ENCODE data around the gene B3GNT7. TPM values are rescaled to one million over a fixed set of nuclear protein-coding genes. Genes with fewer than 3 reads are reported as not detected.
A peak's percentile ranks its signal among the peaks of the same experiment; 100 is the strongest.
"Not testable (repeated sequence)": the region's sequence is repeated elsewhere in the genome, so short reads cannot be mapped to it uniquely, and the experiment has no call there.

B3GNT7 gene
- total RNA-seq, 2 donors from 2014 or later = 8.6 to 22.1 TPM

DNA sequence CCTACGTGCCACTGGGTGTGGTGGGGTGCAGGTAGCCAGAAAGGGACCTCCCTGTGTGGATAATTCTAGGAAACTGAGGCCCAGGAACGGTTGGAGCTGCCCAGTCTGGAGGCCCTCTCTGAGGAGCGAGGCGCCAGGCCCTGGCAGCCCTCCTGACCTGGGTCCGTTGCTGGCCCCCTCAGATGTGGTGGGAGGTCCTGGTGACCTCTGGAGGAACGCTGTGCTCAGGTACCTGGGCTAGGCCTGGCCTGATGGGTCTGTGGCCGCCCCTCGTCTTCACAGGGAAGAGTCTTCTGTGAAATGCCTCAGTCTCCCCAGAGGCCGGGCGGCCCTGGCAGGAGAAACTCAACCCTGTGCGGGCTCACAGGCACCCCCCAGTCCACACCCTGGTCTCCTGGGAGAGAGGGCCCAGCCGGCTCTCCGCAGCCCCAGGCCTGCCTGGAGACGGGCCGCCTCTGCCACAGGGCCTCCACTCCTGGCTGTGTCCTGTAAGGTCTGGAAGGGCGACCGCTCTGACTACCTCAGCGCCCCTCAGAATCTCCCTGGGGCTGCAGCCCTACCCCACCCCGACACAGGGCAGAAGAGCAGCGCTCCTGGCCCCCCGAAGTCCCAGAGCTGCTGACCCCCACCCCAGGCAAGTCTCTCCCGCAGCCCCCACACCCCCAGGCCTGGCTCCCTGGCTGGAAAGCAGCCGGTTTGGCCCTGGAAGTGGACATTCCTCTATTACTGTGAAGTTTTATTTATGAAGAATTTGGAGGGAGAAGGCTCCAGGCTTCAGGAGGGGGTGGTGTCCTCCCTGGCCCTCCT lies 3.7 kb downstream of the B3GNT7 start:
- H3K4me3 ChIP-seq = no peak overlapping the region
- ATAC-seq (no peak), DNase-seq (no peak)
- no peak for TF ChIP-seq POLR2A (IDR thresholded peaks at IDR 0.05)
- TF ChIP-seq, protein P1, sequence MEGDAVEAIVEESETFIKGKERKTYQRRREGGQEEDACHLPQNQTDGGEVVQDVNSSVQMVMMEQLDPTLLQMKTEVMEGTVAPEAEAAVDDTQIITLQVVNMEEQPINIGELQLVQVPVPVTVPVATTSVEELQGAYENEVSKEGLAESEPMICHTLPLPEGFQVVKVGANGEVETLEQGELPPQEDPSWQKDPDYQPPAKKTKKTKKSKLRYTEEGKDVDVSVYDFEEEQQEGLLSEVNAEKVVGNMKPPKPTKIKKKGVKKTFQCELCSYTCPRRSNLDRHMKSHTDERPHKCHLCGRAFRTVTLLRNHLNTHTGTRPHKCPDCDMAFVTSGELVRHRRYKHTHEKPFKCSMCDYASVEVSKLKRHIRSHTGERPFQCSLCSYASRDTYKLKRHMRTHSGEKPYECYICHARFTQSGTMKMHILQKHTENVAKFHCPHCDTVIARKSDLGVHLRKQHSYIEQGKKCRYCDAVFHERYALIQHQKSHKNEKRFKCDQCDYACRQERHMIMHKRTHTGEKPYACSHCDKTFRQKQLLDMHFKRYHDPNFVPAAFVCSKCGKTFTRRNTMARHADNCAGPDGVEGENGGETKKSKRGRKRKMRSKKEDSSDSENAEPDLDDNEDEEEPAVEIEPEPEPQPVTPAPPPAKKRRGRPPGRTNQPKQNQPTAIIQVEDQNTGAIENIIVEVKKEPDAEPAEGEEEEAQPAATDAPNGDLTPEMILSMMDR (IDR thresholded peaks at IDR 0.05) = no peak
- H3K27ac ChIP-seq = peak overlapping the region; percentile 77 to 96 (median 88)
- 62 to 77% methylated on average over 6 to 20 of the region's 23 CpGs for WGBS, 2 donors
- peaks cover 3% of the 10 kb centered on the region in 2 donors for H3K36me3 ChIP-seq (replicated peaks in 1 of 2; ENCODE audit: insufficient read depth in 1 of 2, low read depth in 2 of 2)
- H3K4me1 ChIP-seq = peaks cover 85% of the 10 kb centered on the region
- intact Hi-C loops (cut with DNase I) = loop anchor here (10.0 kb wide), 1 partner anchor 164 kb away; no protein-coding TSS in a partner anchor
- H3K27me3 ChIP-seq = no peaks in the 10 kb centered on the region
- H3K9me3 ChIP-seq = no peaks in the 10 kb centered on the region

DNA sequence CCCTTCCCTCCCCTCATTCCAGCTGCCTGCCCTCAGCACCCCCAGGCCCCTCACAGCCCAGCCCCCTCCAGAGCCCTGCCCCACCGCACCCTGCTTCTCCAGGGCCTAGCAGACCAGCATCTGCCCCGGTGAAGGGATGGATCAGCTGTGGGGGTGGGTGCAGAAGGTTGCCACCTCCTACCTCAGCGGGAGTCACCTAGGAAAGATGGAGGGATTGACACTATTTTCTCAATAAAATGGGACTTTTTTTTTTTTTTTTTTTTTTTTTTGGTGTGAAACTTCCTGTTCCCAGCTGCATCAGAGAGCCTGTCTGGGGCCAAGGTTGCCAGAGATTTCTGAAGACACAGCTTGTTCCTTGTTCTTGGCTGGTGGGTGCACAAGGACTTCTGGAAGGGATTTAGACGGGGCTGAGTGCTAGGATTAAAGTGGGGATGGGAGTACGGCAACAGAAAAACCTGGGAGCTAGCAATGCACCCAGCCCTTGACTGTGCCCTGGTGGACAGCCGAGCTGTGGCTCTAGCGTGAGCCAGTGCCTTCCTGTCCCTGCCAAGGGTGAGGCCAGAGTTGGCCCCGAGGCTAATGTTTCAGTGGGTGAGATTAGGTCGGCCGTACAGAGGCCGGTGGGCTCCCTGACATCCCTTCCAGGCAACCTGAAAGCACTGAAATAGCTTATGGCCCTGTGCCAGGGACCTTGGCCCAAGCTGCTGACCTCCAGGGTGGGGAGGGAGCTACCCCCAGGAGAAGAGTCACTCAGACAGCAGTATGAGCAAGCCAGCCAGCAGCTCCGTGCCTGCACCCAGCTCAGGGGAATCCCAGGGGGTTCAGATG lies 4.6 kb downstream of the B3GNT7 start:
- H3K9me3 ChIP-seq = no peaks in the 10 kb centered on the region
- H3K4me1 ChIP-seq = peaks cover 85% of the 10 kb centered on the region
- peak in 2 of 3 donors; percentile 44 to 47 for TF ChIP-seq POLR2A (IDR thresholded peaks at IDR 0.05)
- TF ChIP-seq, protein P1 (IDR thresholded peaks at IDR 0.05) = peak in 4 of 7 experiments; percentile 40 to 50 (median 43)
- H3K36me3 ChIP-seq (replicated peaks in 1 of 2; ENCODE audit: insufficient read depth in 1 of 2, low read depth in 2 of 2) = peaks cover 3% of the 10 kb centered on the region in 2 donors
- ATAC-seq = peak; percentile 75
- peak overlapping the region; percentile 77 to 96 (median 88) for H3K27ac ChIP-seq
- 10 to 19% methylated on average over 12 of the region's 12 CpGs for WGBS, 2 donors
- peak; percentile 71 to 81 (median 78) for DNase-seq
- H3K27me3 ChIP-seq = no peaks in the 10 kb centered on the region
- intact Hi-C loops (cut with DNase I) = loop anchor here (10.0 kb wide), 1 partner anchor 165 kb away; no protein-coding TSS in a partner anchor
- no peak overlapping the region for H3K4me3 ChIP-seq

DNA sequence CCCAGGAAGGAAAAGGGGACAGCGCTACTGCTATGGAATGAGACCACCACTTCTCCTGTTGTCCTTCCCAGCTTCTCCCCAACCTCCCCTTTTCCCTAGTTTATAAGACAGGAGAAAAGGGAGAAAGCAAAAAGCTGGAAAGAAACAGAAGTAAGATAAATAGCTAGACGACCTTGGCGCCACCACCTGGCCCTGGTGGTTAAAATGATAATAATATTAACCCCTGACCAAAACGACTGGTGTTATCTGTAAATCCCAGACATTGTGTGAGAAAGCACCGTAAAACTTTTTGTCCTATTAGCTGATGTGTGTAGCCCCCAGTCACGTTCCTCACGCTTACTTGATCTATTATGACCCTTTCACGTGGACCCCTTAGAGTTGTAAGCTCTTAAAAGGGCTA lies 5.2 kb downstream of the B3GNT7 start:
- ATAC-seq = peak; percentile 33
- peak overlapping the region; percentile 77 to 96 (median 88) for H3K27ac ChIP-seq
- H3K36me3 ChIP-seq (replicated peaks in 1 of 2; ENCODE audit: insufficient read depth in 1 of 2, low read depth in 2 of 2); DNase-seq; intact Hi-C loops (cut with DNase I); H3K9me3 ChIP-seq; H3K4me3 ChIP-seq; H3K27me3 ChIP-seq: not testable (repeated sequence)
- peaks cover 89% of the 10 kb centered on the region for H3K4me1 ChIP-seq
- TF ChIP-seq, protein P1 (IDR thresholded peaks at IDR 0.05) = peak in 4 of 7 experiments; percentile 15 to 31 (median 24)
- WGBS, 2 donors = 11 to 20% methylated on average over 8 of the region's 8 CpGs

DNA sequence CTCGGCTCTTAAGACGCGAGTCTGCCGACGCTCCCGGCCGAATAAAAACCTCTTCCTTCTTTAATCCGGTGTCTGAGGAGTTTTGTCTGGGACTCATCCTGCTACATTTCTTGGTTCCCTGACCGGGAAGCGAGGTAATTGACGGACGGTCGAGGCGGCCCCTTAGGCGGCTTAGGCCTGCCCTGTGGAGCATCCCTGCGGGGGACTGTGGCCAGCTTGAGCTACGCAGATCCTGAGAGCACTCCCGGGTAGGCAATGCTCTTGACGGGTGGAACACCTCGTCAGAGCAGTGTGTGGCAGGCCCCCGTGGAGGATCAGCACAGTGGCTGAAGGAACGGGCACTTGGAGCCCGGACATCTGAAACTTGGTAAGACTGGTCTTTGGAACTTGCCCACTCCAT lies 5.6 kb downstream of the B3GNT7 start:
- DNase-seq = not testable (repeated sequence)

DNA sequence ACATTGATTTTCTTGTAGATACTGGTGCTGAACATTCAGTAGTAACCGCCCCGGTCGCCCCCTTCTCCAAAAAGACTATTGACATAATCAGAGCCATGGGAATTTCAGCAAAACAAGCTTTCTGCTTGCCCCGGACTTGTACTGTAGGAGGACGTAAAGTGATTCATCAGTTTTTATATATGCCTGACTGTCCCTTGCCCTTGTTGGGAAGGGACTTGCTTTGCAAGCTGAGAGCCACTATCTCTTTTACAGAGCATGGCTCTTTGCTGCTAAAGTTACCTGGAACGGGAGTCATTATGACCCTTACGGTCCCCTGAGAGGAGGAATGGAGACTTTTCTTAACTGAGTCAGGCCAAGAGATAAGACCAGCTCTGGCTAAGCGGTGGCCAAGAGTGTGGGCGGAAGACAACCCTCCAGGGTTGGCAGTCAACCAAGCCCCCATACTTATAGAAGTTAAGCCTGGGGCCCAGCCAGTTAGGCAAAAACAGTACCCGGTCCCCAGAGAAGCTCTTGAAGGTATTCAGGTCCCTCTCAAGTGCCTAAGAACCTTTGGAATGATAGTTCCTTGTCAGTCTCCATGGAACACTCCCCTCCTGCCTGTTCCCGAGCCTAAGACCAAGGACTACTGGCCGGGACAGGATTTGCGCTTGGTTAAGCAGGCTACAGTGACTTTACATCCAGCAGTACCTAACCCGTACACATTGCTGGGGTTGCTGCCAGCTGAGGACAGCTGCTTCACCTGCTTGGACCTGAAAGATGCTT lies 8.1 kb downstream of the B3GNT7 start:
- intact Hi-C loops (cut with DNase I) = not testable (repeated sequence)
- 23 to 25% methylated on average over 14 of the region's 14 CpGs for WGBS, 2 donors

More for the DNA sequence above, 5.6 kb downstream of the B3GNT7 start:
- Histone ChIP-seq H3K4me1 (peaks cover 94% of the 10 kb centered on the region), H3K27ac (peak overlapping the region in 3 of 4 donors; percentile 84 to 96 (median 91))
- H3K9me3 ChIP-seq; intact Hi-C loops (cut with DNase I); H3K36me3 ChIP-seq (replicated peaks in 1 of 2; ENCODE audit: insufficient read depth in 1 of 2, low read depth in 2 of 2); H3K4me3 ChIP-seq; H3K27me3 ChIP-seq; ATAC-seq: not testable (repeated sequence)
- WGBS, 2 donors = 44 to 51% methylated on average over 19 to 23 of the region's 23 CpGs

DNA sequence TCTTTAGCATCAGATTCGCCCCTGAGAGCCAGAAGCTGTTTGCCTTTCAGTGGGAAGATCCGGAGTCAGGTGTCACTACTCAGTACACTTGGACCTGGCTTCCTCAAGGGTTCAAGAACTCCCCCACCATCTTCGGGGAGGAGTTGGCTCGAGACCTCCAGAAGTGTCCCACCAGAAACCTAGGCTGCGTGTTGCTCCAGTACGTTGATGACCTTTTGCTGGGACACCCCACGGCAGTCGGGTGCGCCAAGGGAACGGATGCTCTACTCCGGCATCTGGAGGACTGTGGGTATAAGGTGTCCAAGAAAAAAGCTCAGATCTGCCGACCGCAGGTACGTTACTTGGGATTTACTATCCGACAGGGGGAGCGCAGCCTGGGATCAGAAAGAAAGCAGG lies 8.7 kb downstream of the B3GNT7 start:
- H3K4me1 ChIP-seq = peaks cover 100% of the 10 kb centered on the region
- ATAC-seq; intact Hi-C loops (cut with DNase I); H3K4me3 ChIP-seq; DNase-seq; H3K36me3 ChIP-seq (replicated peaks in 1 of 2; ENCODE audit: insufficient read depth in 1 of 2, low read depth in 2 of 2); H3K9me3 ChIP-seq; H3K27me3 ChIP-seq: not testable (repeated sequence)
- H3K27ac ChIP-seq = peak overlapping the region in 2 of 4 donors; percentile 91 to 96
- 72 to 91% methylated on average over 16 of the region's 16 CpGs for WGBS, 2 donors

More for the DNA sequence above, 8.1 kb downstream of the B3GNT7 start:
- H3K36me3 ChIP-seq (replicated peaks in 1 of 2; ENCODE audit: insufficient read depth in 1 of 2, low read depth in 2 of 2); DNase-seq; H3K4me3 ChIP-seq; ATAC-seq; H3K9me3 ChIP-seq; H3K27me3 ChIP-seq: not testable (repeated sequence)
- peaks cover 100% of the 10 kb centered on the region for H3K4me1 ChIP-seq
- peak overlapping the region in 3 of 4 donors; percentile 35 to 96 (median 91) for H3K27ac ChIP-seq

Data from body of pancreas (tissue), 4 donors.